Transverse colon (tissue), 4 donors: Measurements from ENCODE around the gene BPNT1. TPM values are rescaled to one million over a fixed set of nuclear protein-coding genes. Genes with fewer than 3 reads are reported as not detected.

ENCODE experiments used
- DNase-seq: peaks from one replicate; pipeline ENCODE4 v3.0.0-alpha.2; 2019
- H3K27ac ChIP-seq, 4 donors: fragments of 200-600 bp; sonication (generic); 2 replicates each; pipeline ENCODE4 v1.5.1; 2016 to 2018; ENCODE audit warnings: inconsistent platforms in 4 of 4
- H3K27me3 ChIP-seq: fragments of 200-600 bp; sonication (generic); 2 replicates; pipeline ENCODE4 v1.5.1; 2017; ENCODE audit warnings: inconsistent platforms
- H3K36me3 ChIP-seq, 4 donors: fragments of 200-600 bp; sonication (generic); 2 replicates each; pipeline ENCODE4 v1.5.1; 2017 to 2019; ENCODE audit warnings: inconsistent platforms in 4 of 4
- H3K4me1 ChIP-seq, 4 donors: fragments of 200-600 bp; sonication (generic); 2 replicates each; pipeline ENCODE4 v1.5.1; 2017 to 2020; ENCODE audit warnings: inconsistent platforms in 4 of 4
- H3K4me3 ChIP-seq, 4 donors: fragments of 200-600 bp; sonication (generic); 1 replicate in 1 of 4; 2 replicates in 3 of 4; pipeline versions ENCODE4 v1.5.1 to v1.6.1; 2017 to 2019; ENCODE audit warnings: inconsistent platforms in 4 of 4
- H3K9me3 ChIP-seq, 2 donors: fragments of 200-600 bp; sonication (generic); 2 replicates each; pipeline ENCODE4 v1.5.1; 2017 to 2019; ENCODE audit warnings: inconsistent platforms in 2 of 2
- CTCF ChIP-seq, 5 experiments: fragments of 200-600 bp in 3 of 5; fragments of 450-650 bp in 2 of 5; sonication (generic) in 3 of 5; IDR thresholded peaks; 1 replicate in 2 of 5; 2 replicates in 3 of 5; pipeline ENCODE4 v1.5.1; 2016 to 2017; ENCODE audit warnings: antibody characterized with exemption in 5 of 5, inconsistent platforms in 3 of 5, mild to moderate bottlenecking in 2 of 5, moderate library complexity in 1 of 5
- EP300 ChIP-seq: sonication (generic); formaldehyde crosslinking; IDR thresholded peaks from one replicate; pipeline ENCODE4 v1.6.1; 2017; ENCODE audit warnings: antibody characterized with exemption, low read depth
- POLR2A ChIP-seq: fragments of 450-650 bp; IDR thresholded peaks from one replicate; pipeline ENCODE4 v1.6.1; 2016; ENCODE audit warnings: antibody characterized with exemption, mild to moderate bottlenecking, moderate library complexity
- POLR2AphosphoS5 ChIP-seq, 3 donors: sonication (generic); formaldehyde crosslinking; IDR thresholded peaks; one replicate each; pipeline ENCODE4 v1.6.1; 2016; ENCODE audit warnings: antibody characterized with exemption in 3 of 3
- WGBS, 2 donors: methylation state at CpG; one replicate each; pipeline ENCODE4 v1.1.5; 2018; ENCODE audit warnings: low coverage in 1 of 2; 5-methylcytosine and 5-hydroxymethylcytosine counted together
- in situ Hi-C, 4 donors: fragments of 200-750 bp; cut with MboI; loops; one replicate each; pipeline versions ENCODE4 v1.15.0 to v1.15.1; 2017; ENCODE audit warnings: low sequenced_read_pairs in 3 of 4, low pct_ligation_motif_present in 1 of 4, low pct_unique_long_range_greater_than_20kb in 1 of 4
- intact Hi-C: fragments of 100-400 bp; cut with DNase I; formaldehyde crosslinking; loops from one replicate; pipeline ENCODE4 v1.15.1; 2023; ENCODE audit warnings: low total_unique reads
- total RNA-seq, 4 donors: library from RNA; depleted of rRNA; stranded (reverse); fragments of >200 nt; gene quantifications; one replicate each; pipeline ENCODE4 v1.1.0, GENCODE V29; 2016

BPNT1 gene
- total RNA-seq, 4 donors from 2014 or later = 17.7 to 73.9 (median 45.7) TPM

GRCh38 chr1:220127076-220127475 is 37.5 kb upstream of the BPNT1 start:
- TF ChIP-seq POLR2A (no peak), CTCF (IDR thresholded peaks at IDR 0.05) (no peak)
- no peaks in the 10 kb centered on the region for H3K9me3 ChIP-seq
- 90 to 100% methylated on average over 3 of the region's 3 CpGs for WGBS, 2 donors
- intact Hi-C loops = no loop called here
- no peak for DNase-seq
- H3K27ac ChIP-seq = no peak overlapping the region
- peaks cover 0 to 28% (median 9%) of the 10 kb centered on the region in 4 donors for H3K4me1 ChIP-seq
- no peak overlapping the region for H3K4me3 ChIP-seq
- in situ Hi-C loops = no loop called here
- no peaks in the 10 kb centered on the region for H3K27me3 ChIP-seq
- peaks cover 0 to 19% (median 9%) of the 10 kb centered on the region in 4 donors for H3K36me3 ChIP-seq

GRCh38 chr1:220124542-220124941 is 35.0 kb upstream of the BPNT1 start:
- peak overlapping the region in 3 of 4 donors; percentile 9 to 91 (median 88) for H3K27ac ChIP-seq
- no peak overlapping the region for H3K4me3 ChIP-seq
- no peaks in the 10 kb centered on the region for H3K9me3 ChIP-seq
- no peaks in the 10 kb centered on the region for H3K27me3 ChIP-seq
- in situ Hi-C loops = no loop called here
- intact Hi-C loops = no loop called here
- peaks cover 0 to 50% (median 19%) of the 10 kb centered on the region in 4 donors for H3K4me1 ChIP-seq
- WGBS, 2 donors = 27 to 40% methylated on average over 1 of the region's 1 CpG
- DNase-seq = no peak
- H3K36me3 ChIP-seq = peaks cover 0 to 16% (median 7%) of the 10 kb centered on the region in 4 donors
- TF ChIP-seq POLR2A = no peak
- TF ChIP-seq EP300 = no peak
- no peak for TF ChIP-seq POLR2AphosphoS5 (IDR thresholded peaks at IDR 0.05)
- TF ChIP-seq CTCF (IDR thresholded peaks at IDR 0.05) = no peak

- in situ Hi-C loops (no loop called here), intact Hi-C loops (no loop called here)
- no peaks in the 10 kb centered on the region for H3K27me3 ChIP-seq
- peaks cover 0 to 10% (median 5%) of the 10 kb centered on the region in 4 donors for H3K36me3 ChIP-seq
- peaks cover 0 to 53% (median 20%) of the 10 kb centered on the region in 4 donors for H3K4me1 ChIP-seq
- H3K27ac ChIP-seq = peak overlapping the region in 3 of 4 donors; percentile 9 to 91 (median 88)
- TF ChIP-seq CTCF (IDR thresholded peaks at IDR 0.05) (peak; percentile 19 to 38 (median 23)), POLR2A (no peak)
- no peak for DNase-seq
- no peak overlapping the region for H3K4me3 ChIP-seq
- H3K9me3 ChIP-seq = no peaks in the 10 kb centered on the region
Observed at GRCh38 chr1:220123889-220124288, 34.3 kb upstream of the BPNT1 start.

GRCh38 chr1:220123066-220123465 is 33.5 kb upstream of the BPNT1 start:
- intact Hi-C loops (no loop called here), in situ Hi-C loops (no loop called here)
- DNase-seq = no peak
- H3K9me3 ChIP-seq = no peaks in the 10 kb centered on the region
- peak overlapping the region; percentile 81 to 91 (median 85) for H3K27ac ChIP-seq
- H3K36me3 ChIP-seq = peaks cover 0 to 6% (median 2%) of the 10 kb centered on the region in 4 donors
- H3K4me1 ChIP-seq = peaks cover 0 to 56% (median 20%) of the 10 kb centered on the region in 4 donors
- peak overlapping the region in 1 of 4 donors; percentile 14 for H3K4me3 ChIP-seq
- TF ChIP-seq POLR2A (no peak), CTCF (IDR thresholded peaks at IDR 0.05) (no peak), EP300 (no peak), POLR2AphosphoS5 (IDR thresholded peaks at IDR 0.05) (no peak)
- H3K27me3 ChIP-seq = no peaks in the 10 kb centered on the region
